Measurements from ENCODE around the gene CDKAL1. TPM values are rescaled to one million over a fixed set of nuclear protein-coding genes. Genes with fewer than 3 reads are reported as not detected.
A peak's percentile ranks its signal among the peaks of the same experiment; 100 is the strongest.

The CDKAL1 gene
- total and polyA plus RNA-seq, 10 of the 15 experiments (the other 5 are each of a cell fraction or from before 2014, with no cell fraction given): 10.7 to 26.9 (median 17.3) TPM

DNA sequence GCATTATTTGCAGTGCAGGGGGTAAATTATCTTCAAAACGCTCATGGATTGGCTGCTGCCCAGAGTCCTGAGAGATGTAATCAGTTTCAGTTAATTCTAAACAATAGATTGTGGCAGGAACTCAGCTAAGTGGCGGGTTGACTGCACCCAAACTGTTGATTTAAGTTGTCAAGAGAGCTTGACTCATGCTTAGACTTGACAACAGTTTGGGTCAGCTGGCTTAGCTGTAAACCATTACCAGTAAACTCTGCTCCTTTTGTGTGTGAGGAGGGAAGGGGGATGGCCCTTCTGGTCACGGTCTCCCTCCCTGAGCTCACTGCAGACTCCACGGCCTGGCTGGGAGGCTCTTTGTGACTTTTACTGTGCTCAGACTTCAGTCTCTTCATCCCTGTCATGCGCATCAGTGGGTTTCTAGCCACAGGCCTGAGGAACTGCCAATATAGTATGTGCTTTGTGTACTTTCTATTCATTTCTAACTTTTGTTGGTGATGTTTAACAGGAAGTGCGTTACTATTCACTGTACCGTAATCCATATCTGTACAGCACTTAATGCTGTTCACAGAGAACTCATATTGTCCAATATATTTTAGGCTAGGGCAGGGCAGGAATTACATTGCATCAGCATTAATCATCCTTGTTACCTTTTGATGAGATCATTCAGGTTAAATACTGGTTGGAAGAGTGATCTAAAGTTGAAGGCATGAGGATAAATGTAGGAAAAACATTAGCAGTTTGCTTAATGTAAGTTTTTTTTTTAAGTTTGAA lies 488.3 kb downstream of the CDKAL1 start:
- H3K9ac ChIP-seq (ENCODE audit: control insufficient read depth, insufficient read depth, low read length): no peak overlapping the region; the same call in 1 of the 2 replicates
- ATAC-seq (peak; percentile 97), FAIRE-seq (peak; percentile 91), DNase-seq (ENCODE audit: low read depth, low spot score) (peak; percentile 90)
- H3K79me2 ChIP-seq (ENCODE audit: control insufficient read depth, insufficient read depth, low read length): no peaks in the 10 kb centered on the region
- H2AFZ ChIP-seq (ENCODE audit: control insufficient read depth, low read depth, low read length): peak overlapping the region; percentile 49
- ChIA-PET POLR2A (interaction anchor here (0.5 to 1.7 kb wide), 12 partner anchors 12 to 828 kb away, joined by 3 to 5 read pairs (median 3); no protein-coding TSS in a partner anchor), CTCF (interaction anchor here (0.6 to 2.6 kb wide), 10 partner anchors 13 to 565 kb away, joined by 3 to 9 read pairs (median 3); no protein-coding TSS in a partner anchor), RAD21 (ENCODE audit: unreplicated experiment) (interaction anchor here (0.6 to 4.5 kb wide), 26 partner anchors 8 to 571 kb away, joined by 3 to 40 read pairs (median 4); partner anchors contain the start of gene SOX4), SMC1A (ENCODE audit: uncharacterized antibody, unreplicated experiment) (interaction anchor here (0.7 to 5.3 kb wide), 36 partner anchors 11 to 806 kb away, joined by 3 to 63 read pairs (median 4); partner anchors contain the start of gene SOX4)
- H3K4me1 ChIP-seq (ENCODE audit: control insufficient read depth, insufficient read depth, low read length): peaks cover 3% of the 10 kb centered on the region; the same call in 1 of the 2 replicates
- peaks cover 2% of the 10 kb centered on the region; the same call in 2 of the 3 replicates for H3K9me3 ChIP-seq (replicated peaks; ENCODE audit: control insufficient read depth, insufficient read depth, low read length)
- no peaks in the 10 kb centered on the region for H3K27me3 ChIP-seq (replicated peaks in 1 of 2; ENCODE audit: control insufficient read depth in 2 of 2, insufficient read depth in 2 of 2, low read length in 1 of 2)
- peak overlapping the region; percentile 83 for H3K27ac ChIP-seq (ENCODE audit: control insufficient read depth, insufficient read depth)
- no peaks in the 10 kb centered on the region for H4K20me1 ChIP-seq (ENCODE audit: control insufficient read depth, insufficient read depth)
- in situ Hi-C loops (cut with MboI) (loop anchor here (10.0 kb wide), 1 partner anchor 562 kb away; no protein-coding TSS in a partner anchor), intact Hi-C loops (cut with micrococcal nuclease; ENCODE audit: unreplicated experiment) (loop anchor here (1.0 to 5.0 kb wide), 7 partner anchors 18 to 567 kb away; no protein-coding TSS in a partner anchor)
- H3K36me3 ChIP-seq (ENCODE audit: control insufficient read depth in 2 of 2, insufficient read depth in 2 of 2, low read length in 1 of 2): no peaks in the 10 kb centered on the region
- no TSS peak for BruUV-seq (replicated peaks)
- WGBS (ENCODE audit: insufficient coverage, insufficient replicate concordance, low lambda C conversion rate, missing lambda C conversion rate): under 1% methylated on average over 7 of the region's 7 CpGs
- H3K4me3 ChIP-seq: no peak overlapping the region; the same call in 1 of the 2 replicates
- peak overlapping the region; percentile 67 for H3K4me2 ChIP-seq (ENCODE audit: control insufficient read depth, insufficient read depth)
- peak; percentile 87 for TF ChIP-seq MTA2 (IDR thresholded peaks at IDR 0.05; ENCODE audit: low read depth)
- no peak for TF ChIP-seq KDM1A (IDR thresholded peaks at IDR 0.05; ENCODE audit: borderline replicate concordance)
- TF ChIP-seq, protein P1, sequence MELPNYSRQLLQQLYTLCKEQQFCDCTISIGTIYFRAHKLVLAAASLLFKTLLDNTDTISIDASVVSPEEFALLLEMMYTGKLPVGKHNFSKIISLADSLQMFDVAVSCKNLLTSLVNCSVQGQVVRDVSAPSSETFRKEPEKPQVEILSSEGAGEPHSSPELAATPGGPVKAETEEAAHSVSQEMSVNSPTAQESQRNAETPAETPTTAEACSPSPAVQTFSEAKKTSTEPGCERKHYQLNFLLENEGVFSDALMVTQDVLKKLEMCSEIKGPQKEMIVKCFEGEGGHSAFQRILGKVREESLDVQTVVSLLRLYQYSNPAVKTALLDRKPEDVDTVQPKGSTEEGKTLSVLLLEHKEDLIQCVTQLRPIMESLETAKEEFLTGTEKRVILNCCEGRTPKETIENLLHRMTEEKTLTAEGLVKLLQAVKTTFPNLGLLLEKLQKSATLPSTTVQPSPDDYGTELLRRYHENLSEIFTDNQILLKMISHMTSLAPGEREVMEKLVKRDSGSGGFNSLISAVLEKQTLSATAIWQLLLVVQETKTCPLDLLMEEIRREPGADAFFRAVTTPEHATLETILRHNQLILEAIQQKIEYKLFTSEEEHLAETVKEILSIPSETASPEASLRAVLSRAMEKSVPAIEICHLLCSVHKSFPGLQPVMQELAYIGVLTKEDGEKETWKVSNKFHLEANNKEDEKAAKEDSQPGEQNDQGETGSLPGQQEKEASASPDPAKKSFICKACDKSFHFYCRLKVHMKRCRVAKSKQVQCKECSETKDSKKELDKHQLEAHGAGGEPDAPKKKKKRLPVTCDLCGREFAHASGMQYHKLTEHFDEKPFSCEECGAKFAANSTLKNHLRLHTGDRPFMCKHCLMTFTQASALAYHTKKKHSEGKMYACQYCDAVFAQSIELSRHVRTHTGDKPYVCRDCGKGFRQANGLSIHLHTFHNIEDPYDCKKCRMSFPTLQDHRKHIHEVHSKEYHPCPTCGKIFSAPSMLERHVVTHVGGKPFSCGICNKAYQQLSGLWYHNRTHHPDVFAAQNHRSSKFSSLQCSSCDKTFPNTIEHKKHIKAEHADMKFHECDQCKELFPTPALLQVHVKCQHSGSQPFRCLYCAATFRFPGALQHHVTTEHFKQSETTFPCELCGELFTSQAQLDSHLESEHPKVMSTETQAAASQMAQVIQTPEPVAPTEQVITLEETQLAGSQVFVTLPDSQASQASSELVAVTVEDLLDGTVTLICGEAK (IDR thresholded peaks at IDR 0.05; ENCODE audit: borderline replicate concordance): peak; percentile 43; the same call in 1 of the 2 replicates
- TF ChIP-seq POLR2AphosphoS5 (IDR thresholded peaks at IDR 0.05; ENCODE audit: low read length): peak; percentile 50; the same call in 1 of the 2 replicates
- no peak for TF ChIP-seq EGR1 (IDR thresholded peaks at IDR 0.05; ENCODE audit: borderline replicate concordance in 1 of 2, low read depth in 2 of 2, low read length in 2 of 2)
- no peak for TF ChIP-seq HDAC6 (IDR thresholded peaks at IDR 0.05; ENCODE audit: unreplicated experiment)
- TF ChIP-seq, protein P2, sequence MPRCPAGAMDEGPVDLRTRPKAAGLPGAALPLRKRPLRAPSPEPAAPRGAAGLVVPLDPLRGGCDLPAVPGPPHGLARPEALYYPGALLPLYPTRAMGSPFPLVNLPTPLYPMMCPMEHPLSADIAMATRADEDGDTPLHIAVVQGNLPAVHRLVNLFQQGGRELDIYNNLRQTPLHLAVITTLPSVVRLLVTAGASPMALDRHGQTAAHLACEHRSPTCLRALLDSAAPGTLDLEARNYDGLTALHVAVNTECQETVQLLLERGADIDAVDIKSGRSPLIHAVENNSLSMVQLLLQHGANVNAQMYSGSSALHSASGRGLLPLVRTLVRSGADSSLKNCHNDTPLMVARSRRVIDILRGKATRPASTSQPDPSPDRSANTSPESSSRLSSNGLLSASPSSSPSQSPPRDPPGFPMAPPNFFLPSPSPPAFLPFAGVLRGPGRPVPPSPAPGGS (IDR thresholded peaks at IDR 0.05; ENCODE audit: borderline replicate concordance, insufficient read depth, low read depth, low read length, poor library complexity, severe bottlenecking): no peak
- TF ChIP-seq MLLT1 (IDR thresholded peaks at IDR 0.05): peak; percentile 74
- peak; percentile 82 for TF ChIP-seq IRF4 (IDR thresholded peaks at IDR 0.05; ENCODE audit: low read depth, low read length)
- peak; percentile 63 for TF ChIP-seq CREM (IDR thresholded peaks at IDR 0.05; ENCODE audit: low read depth)
- TF ChIP-seq RELA (IDR thresholded peaks at IDR 0.05; ENCODE audit: borderline replicate concordance, partially characterized antibody): no peak
- peak; percentile 87 to 88 for TF ChIP-seq IKZF2 (IDR thresholded peaks at IDR 0.05)
- no peak for TF ChIP-seq BMI1 (IDR thresholded peaks at IDR 0.05; ENCODE audit: borderline replicate concordance)
- no peak for TF ChIP-seq NR2C2 (IDR thresholded peaks at IDR 0.05; ENCODE audit: borderline replicate concordance, control insufficient read depth, insufficient read length, low read depth)
- TF ChIP-seq YBX1 (IDR thresholded peaks at IDR 0.05): no peak
